CD14-positive monocyte (primary cell): ENCODE data around the gene SORBS1. TPM values are rescaled to one million over a fixed set of nuclear protein-coding genes. Genes with fewer than 3 reads are reported as not detected.

Experiments used
- DNase-seq, 3 donors: peaks; one replicate each; pipeline ENCODE4 v3.0.0-alpha.2; 2011 to 2022
- H2AFZ ChIP-seq: 2 replicates; pipeline ENCODE4 v1.6.0; 2012; ENCODE audit warnings: mild to moderate bottlenecking, low read depth, low read length, inconsistent platforms; ENCODE audit not compliant: insufficient read depth, poor library complexity, severe bottlenecking
- H3K27ac ChIP-seq, 2 donors: 1 replicate in 1 of 2; 2 replicates in 1 of 2; pipeline ENCODE4 v1.5.1; 2012 to 2013; ENCODE audit warnings: low read length in 2 of 2, control low read depth in 1 of 2, inconsistent platforms in 1 of 2, low read depth in 1 of 2, mild to moderate bottlenecking in 1 of 2
- H3K27me3 ChIP-seq, 2 donors: one replicate each; pipeline versions ENCODE4 v1.6.0 to v1.6.1; 2011 to 2013; ENCODE audit warnings: low read length in 2 of 2; ENCODE audit not compliant: control insufficient read depth in 2 of 2, insufficient read depth in 2 of 2
- H3K36me3 ChIP-seq, 2 donors: replicated peaks in 1 of 2; 1 replicate in 1 of 2; 2 replicates in 1 of 2; pipeline versions ENCODE4 v1.5.1 to v1.6.1; 2012 to 2013; ENCODE audit warnings: low read length in 2 of 2, control low read depth in 1 of 2, inconsistent platforms in 1 of 2, mild to moderate bottlenecking in 1 of 2; ENCODE audit not compliant: insufficient read depth in 2 of 2, control insufficient read depth in 1 of 2
- H3K4me1 ChIP-seq, 2 donors: 1 replicate in 1 of 2; 2 replicates in 1 of 2; pipeline versions ENCODE4 v1.5.1 to v1.6.1; 2012 to 2013; ENCODE audit warnings: low read length in 2 of 2, control low read depth in 1 of 2, inconsistent platforms in 1 of 2, mild to moderate bottlenecking in 1 of 2, moderate library complexity in 1 of 2; ENCODE audit not compliant: insufficient read depth in 2 of 2, control insufficient read depth in 1 of 2
- H3K4me2 ChIP-seq: replicated peaks from 2 replicates; pipeline ENCODE3; 2012; ENCODE audit warnings: low read length, moderate library complexity, mild to moderate bottlenecking; ENCODE audit not compliant: poor library complexity, severe bottlenecking; ENCODE audit errors: extremely low read depth
- H3K4me3 ChIP-seq, 3 experiments: fragments of 200-600 bp in 1 of 3; sonication (generic) in 1 of 3; replicated peaks in 1 of 3; 1 replicate in 2 of 3; 2 replicates in 1 of 3; pipeline ENCODE4 v1.5.1; 2011 to 2013; ENCODE audit warnings: low read length in 3 of 3, mild to moderate bottlenecking in 3 of 3, control low read depth in 2 of 3, low read depth in 2 of 3, inconsistent platforms in 1 of 3, moderate library complexity in 1 of 3
- H3K79me2 ChIP-seq: 2 replicates; pipeline ENCODE4 v1.6.0; 2012; ENCODE audit warnings: mild to moderate bottlenecking, control low read depth, inconsistent platforms, low read length, moderate library complexity; ENCODE audit not compliant: insufficient read depth
- H3K9ac ChIP-seq: 2 replicates; pipeline ENCODE4 v1.6.0; 2017; ENCODE audit warnings: low read length, mild to moderate bottlenecking; ENCODE audit not compliant: insufficient read depth, poor library complexity, severe bottlenecking
- H3K9me3 ChIP-seq, 2 donors: replicated peaks in 1 of 2; 1 replicate in 1 of 2; 2 replicates in 1 of 2; pipeline versions ENCODE4 v1.5.1 to v1.6.1; 2012 to 2013; ENCODE audit warnings: low read length in 2 of 2, control low read depth in 1 of 2; ENCODE audit not compliant: control insufficient read depth in 1 of 2, insufficient read depth in 1 of 2
- H4K20me1 ChIP-seq: 2 replicates; pipeline ENCODE4 v1.6.0; 2012; ENCODE audit warnings: mild to moderate bottlenecking, low read length, control low read depth, moderate library complexity; ENCODE audit not compliant: insufficient read depth
- H3K27ac Mint-ChIP-seq, 7 donors: one replicate each; pipeline ENCODE4 v1.8.0; 2020; ENCODE audit warnings: mild to moderate bottlenecking in 7 of 7, mixed read lengths in 7 of 7, moderate library complexity in 6 of 7, inconsistent platforms in 2 of 7
- H3K27me3 Mint-ChIP-seq, 3 donors: one replicate each; pipeline ENCODE4 v1.8.0; 2021 to 2022; ENCODE audit warnings: low read depth in 3 of 3, mild to moderate bottlenecking in 3 of 3, mixed read lengths in 3 of 3, moderate library complexity in 3 of 3, inconsistent platforms in 1 of 3
- H3K36me3 Mint-ChIP-seq, 2 donors: one replicate each; pipeline ENCODE4 v1.8.0; 2020; ENCODE audit warnings: mixed read lengths in 2 of 2, inconsistent platforms in 1 of 2, mild to moderate bottlenecking in 1 of 2
- H3K4me1 Mint-ChIP-seq: one replicate; pipeline ENCODE4 v1.8.0; 2020; ENCODE audit warnings: mild to moderate bottlenecking, mixed read lengths
- H3K4me3 Mint-ChIP-seq, 2 donors: one replicate each; pipeline ENCODE4 v1.8.0; 2020; ENCODE audit warnings: mild to moderate bottlenecking in 2 of 2, mixed read lengths in 2 of 2, moderate library complexity in 1 of 2
- H3K9me3 Mint-ChIP-seq, 7 donors: one replicate each; pipeline ENCODE4 v1.8.0; 2020 to 2022; ENCODE audit warnings: mixed read lengths in 7 of 7, mild to moderate bottlenecking in 6 of 7, moderate library complexity in 6 of 7, inconsistent platforms in 2 of 7
- CTCF ChIP-seq: fragments of 200-600 bp; IDR thresholded peaks from one replicate; pipeline ENCODE4 v1.8.0; 2022; ENCODE audit warnings: antibody characterized with exemption, mild to moderate bottlenecking
- WGBS: methylation state at CpG from one replicate; pipeline ENCODE4 v1.1.5; 2013; ENCODE audit warnings: missing lambda C conversion rate; ENCODE audit not compliant: insufficient coverage; 5-methylcytosine and 5-hydroxymethylcytosine counted together
- intact Hi-C, 2 donors: fragments of 100-400 bp; cut with micrococcal nuclease; formaldehyde crosslinking; loops; one replicate each; pipeline versions ENCODE4 v1.15.0 to v1.15.1; 2023
- polyA plus RNA-seq, 3 donors: library from polyadenylated mRNA; depleted of rRNA in 1 of 3; unstranded in 2 of 3; stranded (reverse) in 1 of 3; fragments of 300-500 nt in 2 of 3; fragments of >200 nt in 1 of 3; fragmentation: Illumina TruSeq in 2 of 3; gene quantifications; 1 replicate in 2 of 3; 2 replicates in 1 of 3; pipeline ENCODE4 v1.2.3, GENCODE V29; 2012 to 2021

SORBS1 gene
- polyA plus RNA-seq, 3 donors = 0.08 to 0.15 TPM; not detected in 1

- no peaks in the 10 kb centered on the region for H4K20me1 ChIP-seq
- no peaks in the 10 kb centered on the region for H3K79me2 ChIP-seq
- no peak overlapping the region for H3K27ac Mint-ChIP-seq
- peaks cover 0 to 3% of the 10 kb centered on the region in 2 donors for H3K36me3 Mint-ChIP-seq
- H3K4me2 ChIP-seq = no peak overlapping the region
- no peak overlapping the region for H2AFZ ChIP-seq
- H3K4me3 ChIP-seq = no peak overlapping the region
- H3K9ac ChIP-seq = no peak overlapping the region
- DNase-seq = no peak
- peaks cover 37% of the 10 kb centered on the region for H3K4me1 Mint-ChIP-seq
- H3K4me1 ChIP-seq = peaks cover 28 to 38% of the 10 kb centered on the region in 2 donors
- no peaks in the 10 kb centered on the region for H3K9me3 Mint-ChIP-seq
- no CpG with 5 or more reads among the region's 7 CpGs for WGBS
- intact Hi-C loops = no loop called here
- TF ChIP-seq CTCF = no peak
- no peaks in the 10 kb centered on the region for H3K9me3 ChIP-seq
- no peak overlapping the region for H3K4me3 Mint-ChIP-seq
- H3K27ac ChIP-seq = no peak overlapping the region
- H3K27me3 ChIP-seq = peaks cover 8 to 18% of the 10 kb centered on the region in 2 donors
- H3K27me3 Mint-ChIP-seq = peaks cover 18 to 20% (median 18%) of the 10 kb centered on the region in 3 donors
- no peaks in the 10 kb centered on the region for H3K36me3 ChIP-seq
These were observed 3.1 kb upstream of the SORBS1 start for GRCh38 chr10:95564291-95564690.

DNA sequence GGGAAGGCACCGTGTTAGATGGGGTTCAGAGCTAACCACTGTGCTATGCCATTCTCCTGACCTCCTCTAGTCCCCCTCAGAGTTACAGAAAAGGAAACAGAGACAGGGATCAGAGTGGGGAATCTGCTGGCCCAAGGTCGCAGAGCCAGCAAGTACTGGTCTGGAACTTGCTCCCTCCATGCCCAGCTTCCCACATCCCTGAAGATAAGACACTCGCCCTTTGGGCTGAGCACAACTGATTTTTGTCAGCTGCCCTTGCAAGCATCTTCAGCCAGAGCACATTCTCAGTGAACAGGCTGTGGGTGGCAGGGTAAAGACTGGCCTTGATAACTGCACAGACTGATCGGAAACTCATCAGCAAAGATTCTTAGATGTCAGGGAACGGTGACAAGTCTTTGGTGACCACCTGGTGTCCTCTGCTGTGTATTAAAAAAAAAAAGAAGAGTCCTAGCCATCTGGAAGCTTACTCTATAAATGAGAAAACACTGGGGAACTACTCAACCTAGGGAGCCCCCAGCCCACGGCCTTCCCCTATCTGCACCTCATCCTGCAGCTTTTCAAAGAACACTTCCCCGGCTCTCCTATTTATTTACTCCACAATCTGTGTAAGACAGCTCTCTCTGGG lies 1.3 kb upstream of the SORBS1 start:
- Mint-ChIP-seq H3K4me1 (peaks cover 19% of the 10 kb centered on the region), H3K27me3 (peaks cover 21 to 36% (median 29%) of the 10 kb centered on the region in 3 donors), H3K27ac (peak overlapping the region in 1 of 7 donors; percentile 35), H3K9me3 (peaks cover 0 to 1% (median 0%) of the 10 kb centered on the region in 7 donors), H3K36me3 (peaks cover 0 to 3% of the 10 kb centered on the region in 2 donors), H3K4me3 (peak overlapping the region in 1 of 2 donors; percentile 43)
- H3K9ac ChIP-seq = no peak overlapping the region
- no peaks in the 10 kb centered on the region for H3K36me3 ChIP-seq
- H3K27me3 ChIP-seq = peaks cover 14 to 23% of the 10 kb centered on the region in 2 donors
- no peak overlapping the region for H3K4me2 ChIP-seq
- peak overlapping the region; percentile 32 for H2AFZ ChIP-seq
- H3K4me3 ChIP-seq = no peak overlapping the region
- no peaks in the 10 kb centered on the region for H4K20me1 ChIP-seq
- no peak for TF ChIP-seq CTCF
- no peaks in the 10 kb centered on the region for H3K79me2 ChIP-seq
- intact Hi-C loops = no loop called here
- no peaks in the 10 kb centered on the region for H3K9me3 ChIP-seq
- WGBS = 89% methylated on average over 3 of the region's 7 CpGs
- no peak overlapping the region for H3K27ac ChIP-seq
- DNase-seq = no peak
- H3K4me1 ChIP-seq = peaks cover 11 to 20% of the 10 kb centered on the region in 2 donors
